ENCODE results near the gene GRHL1. TPM values are rescaled to one million over a fixed set of nuclear protein-coding genes. Genes with fewer than 3 reads are reported as not detected.

GRHL1 gene
- total RNA-seq, 1 experiment from 2014 or later, result 1.9 TPM

- no peak for DNase-seq (ENCODE audit: low read depth, low spot score)
Observed at GRCh38 chr2:9982891-9983290, 31.4 kb downstream of the GRHL1 start.

GRCh38 chr2:9983401-9984216, 32.1 kb downstream of the GRHL1 start:
- in situ Hi-C loops (cut with HindIII; ENCODE audit: low pct_unique_long_range_greater_than_20kb, low sequenced_read_pairs), result no loop called here
- no peak for DNase-seq (ENCODE audit: low read depth, low spot score)

More at GRCh38 chr2:9982891-9983290, 31.4 kb downstream of the GRHL1 start:
- in situ Hi-C loops (cut with HindIII; ENCODE audit: low pct_unique_long_range_greater_than_20kb, low sequenced_read_pairs), result no loop called here

- in situ Hi-C loops (cut with HindIII; ENCODE audit: low pct_unique_long_range_greater_than_20kb, low sequenced_read_pairs), result no loop called here
- DNase-seq (ENCODE audit: low read depth, low spot score), result peak; percentile 74
Observed at GRCh38 chr2:9984217-9984739, 32.8 kb downstream of the GRHL1 start.

DNA sequence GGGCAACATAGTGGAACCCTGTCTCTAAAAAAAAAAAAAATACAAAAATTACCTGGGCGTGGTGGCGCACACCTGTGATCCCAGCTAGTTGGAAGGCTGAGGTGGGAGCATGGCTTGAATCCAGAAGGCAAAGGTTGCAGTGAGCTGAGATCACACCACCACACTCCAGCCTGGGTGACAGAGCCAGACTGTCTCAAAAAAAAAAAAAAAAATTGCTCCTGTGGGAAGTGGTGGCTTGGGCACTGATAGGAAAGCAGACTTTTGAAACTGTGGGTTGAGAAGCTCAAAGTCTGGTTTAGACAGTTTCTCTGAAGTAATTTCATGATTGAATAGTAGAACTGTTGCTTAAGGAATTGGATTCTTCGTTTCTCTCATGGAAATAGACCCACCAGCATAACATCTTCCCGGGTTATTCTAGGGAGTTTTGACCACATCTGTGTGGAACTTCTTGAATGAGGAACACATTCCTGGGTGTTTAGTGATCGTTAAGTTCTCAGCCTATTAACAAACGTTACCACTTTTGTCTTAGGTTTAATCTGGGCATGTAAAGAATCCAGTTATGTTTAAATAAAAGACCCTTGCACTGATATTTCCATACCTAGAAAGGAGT, 33.5 kb downstream of the GRHL1 start:
- in situ Hi-C loops (cut with HindIII; ENCODE audit: low pct_unique_long_range_greater_than_20kb, low sequenced_read_pairs), result no loop called here
- DNase-seq (ENCODE audit: low read depth, low spot score), result no peak

GRCh38 chr2:9985531-9986328, 34.2 kb downstream of the GRHL1 start:
- in situ Hi-C loops (cut with HindIII; ENCODE audit: low pct_unique_long_range_greater_than_20kb, low sequenced_read_pairs), result no loop called here
- no peak for DNase-seq (ENCODE audit: low read depth, low spot score)

DNA sequence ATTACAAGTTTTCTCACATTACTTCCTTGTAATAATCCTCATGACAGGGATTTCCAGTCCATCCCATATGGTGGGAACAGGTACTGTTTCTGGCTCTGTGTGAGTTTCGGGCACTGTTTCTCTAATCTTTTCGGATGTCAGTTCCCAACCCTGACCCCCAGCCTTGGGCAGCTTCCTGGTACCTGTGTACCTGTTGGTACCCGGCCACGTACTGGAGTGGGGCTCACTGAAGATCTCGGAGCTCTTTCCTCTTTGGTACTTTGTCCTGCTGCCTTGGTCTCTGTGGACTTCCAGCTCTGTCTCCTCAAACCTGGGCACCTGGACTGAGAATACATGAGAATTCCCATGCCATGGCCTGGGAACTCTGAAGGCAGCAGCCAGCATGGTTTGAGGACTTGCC, 36.8 kb downstream of the GRHL1 start:
- in situ Hi-C loops (cut with HindIII; ENCODE audit: low pct_unique_long_range_greater_than_20kb, low sequenced_read_pairs), result no loop called here
- no peak for DNase-seq (ENCODE audit: low read depth, low spot score)

DNA sequence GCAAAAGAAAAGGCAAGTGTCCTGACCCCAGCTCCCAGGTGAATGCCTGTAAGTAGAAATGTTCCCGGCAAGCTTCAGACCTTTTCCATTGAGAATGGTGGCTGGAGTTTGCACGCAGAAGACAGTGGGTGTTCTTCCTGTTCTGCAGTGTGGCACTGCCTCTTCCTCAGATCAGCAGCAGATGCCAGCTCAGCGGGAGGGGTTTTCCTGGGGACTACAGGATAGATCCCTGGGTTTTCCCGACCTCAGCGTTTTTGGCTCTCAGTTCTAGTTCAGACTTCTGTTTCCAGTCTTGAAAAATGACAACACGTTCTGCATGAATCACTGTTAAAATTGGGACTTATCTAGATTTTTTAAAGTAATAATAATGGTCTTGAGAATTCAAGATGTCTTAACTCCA, 39.2 kb downstream of the GRHL1 start:
- peak; percentile 30 for DNase-seq (ENCODE audit: low read depth, low spot score)
- in situ Hi-C loops (cut with HindIII; ENCODE audit: low pct_unique_long_range_greater_than_20kb, low sequenced_read_pairs), result no loop called here

GRCh38 chr2:9991221-9991620, 39.7 kb downstream of the GRHL1 start:
- DNase-seq (ENCODE audit: low read depth, low spot score), result no peak

DNA sequence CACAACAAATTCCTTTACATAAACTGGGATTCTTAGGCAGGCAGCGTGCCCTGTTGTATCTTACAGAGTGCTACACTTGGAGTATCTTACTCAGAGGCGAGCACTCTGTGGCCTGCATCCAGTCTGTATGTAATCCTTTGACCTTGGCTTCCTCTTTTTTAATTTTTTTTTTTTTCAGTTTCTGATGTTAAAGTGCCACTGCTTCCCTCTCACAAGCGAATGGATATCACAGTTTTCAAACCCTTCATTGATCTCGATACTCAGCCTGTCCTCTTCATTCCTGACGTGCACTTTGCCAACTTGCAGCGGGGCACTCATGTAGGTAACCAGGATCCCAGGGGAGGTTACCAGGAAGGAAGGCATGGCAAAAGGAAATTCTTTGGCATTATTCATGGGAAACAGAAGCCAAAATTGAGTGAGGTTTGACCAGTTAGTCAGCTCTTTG, 40.4 kb downstream of the GRHL1 start:
- DNase-seq (ENCODE audit: low read depth, low spot score), result no peak
- in situ Hi-C loops (cut with HindIII; ENCODE audit: low pct_unique_long_range_greater_than_20kb, low sequenced_read_pairs), result no loop called here

More at GRCh38 chr2:9991221-9991620, 39.7 kb downstream of the GRHL1 start:
- in situ Hi-C loops (cut with HindIII; ENCODE audit: low pct_unique_long_range_greater_than_20kb, low sequenced_read_pairs), result no loop called here

GRCh38 chr2:9992427-9993187, 41.1 kb downstream of the GRHL1 start:
- in situ Hi-C loops (cut with HindIII; ENCODE audit: low pct_unique_long_range_greater_than_20kb, low sequenced_read_pairs), result no loop called here
- no peak for DNase-seq (ENCODE audit: low read depth, low spot score)

DNA sequence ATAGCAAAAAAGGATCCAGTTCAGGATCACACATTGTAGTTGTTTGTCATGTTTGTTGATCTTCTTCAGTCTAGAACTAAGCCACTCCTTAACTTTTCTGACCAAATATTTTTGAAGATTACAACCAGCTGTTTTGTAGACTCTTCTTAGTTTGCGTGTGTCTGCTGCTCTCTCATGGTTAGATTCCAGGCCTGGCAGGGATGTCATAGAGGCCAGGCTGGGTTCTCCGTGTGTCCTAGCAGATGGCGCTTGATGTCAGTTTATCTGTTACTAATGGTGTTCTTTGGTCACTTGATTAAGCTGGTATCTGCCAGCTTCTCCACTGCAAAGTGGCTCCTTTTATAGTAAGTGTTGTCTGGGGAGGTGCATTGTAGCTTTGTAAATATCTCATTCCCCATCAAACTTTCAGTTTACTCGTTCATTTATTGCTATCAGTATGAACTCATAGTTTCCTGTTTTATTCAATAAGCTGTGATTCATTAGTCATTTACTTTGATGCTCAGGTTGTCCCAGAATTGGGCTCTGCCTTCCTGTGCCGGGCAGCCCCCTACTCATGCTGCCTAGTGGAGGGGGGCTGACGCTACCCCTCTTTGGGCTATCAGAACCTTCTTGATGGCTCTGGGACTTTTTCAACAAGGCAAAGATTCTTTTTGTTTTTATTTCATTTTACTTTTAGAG, 42.1 kb downstream of the GRHL1 start:
- in situ Hi-C loops (cut with HindIII; ENCODE audit: low pct_unique_long_range_greater_than_20kb, low sequenced_read_pairs), result no loop called here
- no peak for DNase-seq (ENCODE audit: low read depth, low spot score)

GRCh38 chr2:9994462-9994861, 43.0 kb downstream of the GRHL1 start:
- in situ Hi-C loops (cut with HindIII; ENCODE audit: low pct_unique_long_range_greater_than_20kb, low sequenced_read_pairs), result no loop called here
- DNase-seq (ENCODE audit: low read depth, low spot score), result no peak

GRCh38 chr2:9995059-9995458, 43.6 kb downstream of the GRHL1 start:
- in situ Hi-C loops (cut with HindIII; ENCODE audit: low pct_unique_long_range_greater_than_20kb, low sequenced_read_pairs), result no loop called here
- no peak for DNase-seq (ENCODE audit: low read depth, low spot score)

GRCh38 chr2:9996321-9996720, 44.8 kb downstream of the GRHL1 start:
- no peak for DNase-seq (ENCODE audit: low read depth, low spot score)
- in situ Hi-C loops (cut with HindIII; ENCODE audit: low pct_unique_long_range_greater_than_20kb, low sequenced_read_pairs), result no loop called here

DNA sequence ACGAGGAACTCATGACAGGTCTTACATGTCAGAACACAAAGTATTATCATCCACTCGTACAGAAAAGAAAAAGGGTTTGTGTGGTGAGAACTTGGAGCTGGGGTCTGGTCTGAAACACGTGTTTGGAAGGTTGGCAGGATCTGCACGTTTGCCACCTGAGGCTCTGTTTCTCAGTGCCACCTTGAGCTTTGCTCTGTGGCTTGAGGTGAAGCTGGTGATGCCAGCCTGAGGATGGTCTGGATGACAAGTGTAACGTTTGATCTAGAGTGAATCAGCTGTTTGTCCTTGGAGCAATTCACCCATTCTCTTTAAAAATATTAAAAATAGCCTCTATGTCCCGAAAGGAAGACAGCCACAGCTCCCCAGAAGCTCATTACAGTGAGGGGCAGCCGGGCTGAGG, 46.4 kb downstream of the GRHL1 start:
- in situ Hi-C loops (cut with HindIII; ENCODE audit: low pct_unique_long_range_greater_than_20kb, low sequenced_read_pairs), result no loop called here
- DNase-seq (ENCODE audit: low read depth, low spot score), result no peak

DNA sequence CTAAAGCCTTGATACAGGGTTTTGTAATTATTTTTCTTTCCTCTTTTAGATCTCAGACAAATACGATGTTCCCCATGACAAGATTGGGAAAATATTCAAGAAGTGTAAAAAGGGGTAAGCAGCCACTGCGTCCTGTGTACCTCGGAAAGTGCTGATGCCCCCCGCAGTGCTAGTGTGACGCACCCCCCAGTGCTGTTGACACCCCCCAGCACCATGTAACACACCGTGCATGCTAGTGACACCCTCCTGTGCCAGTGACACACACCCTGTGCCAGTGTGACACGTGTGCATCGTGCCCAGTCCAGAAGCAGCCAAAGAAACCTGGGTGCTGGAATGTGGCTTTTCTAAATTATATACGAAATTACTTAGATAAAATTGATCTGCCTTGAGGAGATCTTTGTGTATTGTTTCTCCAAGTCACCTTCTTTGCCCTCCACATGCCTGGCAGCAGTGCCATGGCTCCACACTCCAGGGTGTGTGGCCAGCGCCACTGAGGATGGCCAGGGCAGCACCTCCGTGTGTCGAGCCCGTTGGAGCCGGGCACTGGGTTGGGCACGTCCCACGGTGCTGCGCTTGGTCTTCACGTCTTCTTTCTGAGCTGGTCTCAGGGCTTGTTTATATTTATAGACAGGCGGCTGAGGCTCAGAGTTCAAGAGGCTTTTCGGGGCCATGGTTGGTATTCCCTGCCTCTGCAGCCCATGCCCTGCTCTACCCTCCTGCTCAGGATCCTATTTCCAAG, 47.6 kb downstream of the GRHL1 start:
- DNase-seq (ENCODE audit: low read depth, low spot score), result no peak
- in situ Hi-C loops (cut with HindIII; ENCODE audit: low pct_unique_long_range_greater_than_20kb, low sequenced_read_pairs), result no loop called here

Data from SK-MEL-5 (cell line).